ENCODE measurements around the gene MEI4.
"Not testable (repeated sequence)": the region's sequence is repeated elsewhere in the genome, so short reads cannot be mapped to it uniquely, and the experiment has no call there.

The MEI4 gene

GRCh38 chr6:77822265-77822664 lies 169.4 kb downstream of the MEI4 start:
- no peak for DNase-seq

- no peak for DNase-seq
These were observed 172.4 kb downstream of the MEI4 start for GRCh38 chr6:77825204-77825603.

GRCh38 chr6:77829736-77830135 lies 176.9 kb downstream of the MEI4 start:
- DNase-seq, result no peak

GRCh38 chr6:77833749-77834148 lies 180.9 kb downstream of the MEI4 start:
- DNase-seq, result not testable (repeated sequence)

- DNase-seq, result no peak
These were observed 181.8 kb downstream of the MEI4 start for GRCh38 chr6:77834591-77834996.

GRCh38 chr6:77837034-77837784 lies 184.4 kb downstream of the MEI4 start:
- no peak for DNase-seq

GRCh38 chr6:77839292-77839691 lies 186.5 kb downstream of the MEI4 start:
- DNase-seq, result no peak

- no peak for DNase-seq
These were observed 192.0 kb downstream of the MEI4 start for GRCh38 chr6:77844822-77845221.

GRCh38 chr6:77853401-77853800 lies 200.6 kb downstream of the MEI4 start:
- DNase-seq, result no peak

GRCh38 chr6:77856391-77856790 lies 203.6 kb downstream of the MEI4 start:
- no peak for DNase-seq

GRCh38 chr6:77857421-77857820 lies 204.6 kb downstream of the MEI4 start:
- no peak for DNase-seq

GRCh38 chr6:77876300-77876699 lies 223.5 kb downstream of the MEI4 start:
- no peak for DNase-seq

GRCh38 chr6:77879527-77879926 lies 226.7 kb downstream of the MEI4 start:
- no peak for DNase-seq

- no peak for DNase-seq
These were observed 227.7 kb downstream of the MEI4 start for GRCh38 chr6:77880501-77880900.

- no peak for DNase-seq
These were observed 231.0 kb downstream of the MEI4 start for GRCh38 chr6:77883851-77884250.

- no peak for DNase-seq
These were observed 240.6 kb downstream of the MEI4 start for GRCh38 chr6:77893391-77893790.

GRCh38 chr6:77906070-77906469 lies 253.2 kb downstream of the MEI4 start:
- no peak for DNase-seq

- no peak for DNase-seq
These were observed 258.0 kb downstream of the MEI4 start for GRCh38 chr6:77910826-77911225.

GRCh38 chr6:77926198-77926751 lies 273.4 kb downstream of the MEI4 start:
- DNase-seq, result no peak

GRCh38 chr6:77930382-77930781 lies 277.5 kb downstream of the MEI4 start:
- no peak for DNase-seq

GRCh38 chr6:77930952-77931351 lies 278.1 kb downstream of the MEI4 start:
- no peak for DNase-seq

- DNase-seq, result no peak
These were observed 309.2 kb downstream of the MEI4 start for GRCh38 chr6:77962070-77962469.

GRCh38 chr6:77965449-77965848 lies 312.6 kb downstream of the MEI4 start:
- no peak for DNase-seq

GRCh38 chr6:77972334-77972733 lies 319.5 kb downstream of the MEI4 start:
- no peak for DNase-seq

All from NCI-H2029 treated with DMSO at 0.1 percent for 48 hours (cell line).